GM21367 (cell line): ENCODE measurements around the gene AIMP1.
"Not testable (repeated sequence)": the region's sequence is repeated elsewhere in the genome, so short reads cannot be mapped to it uniquely, and the experiment has no call there.

Experiments
- ATAC-seq: cut with Tn5 transposase; IDR thresholded peaks from one replicate; pipeline ENCODE4 v1.9.1; 2021; ENCODE audit not compliant: unreplicated experiment

Gene AIMP1

GRCh38 chr4:106312377-106312776 is 4.0 kb upstream of the AIMP1 start:
- no peak for ATAC-seq

GRCh38 chr4:106312997-106313522 is 3.3 kb upstream of the AIMP1 start:
- ATAC-seq, result no peak

GRCh38 chr4:106314960-106315359 is 1.4 kb upstream of the AIMP1 start:
- ATAC-seq, result no peak

- peak; percentile 21 for ATAC-seq
Observed at GRCh38 chr4:106315476-106315967, 828 bp upstream of the AIMP1 start.

GRCh38 chr4:106316773-106317409 is 541 bp downstream of the AIMP1 start:
- peak; percentile 2 for ATAC-seq

GRCh38 chr4:106317815-106318214 is 1.5 kb downstream of the AIMP1 start:
- no peak for ATAC-seq

- ATAC-seq, result no peak
Observed at GRCh38 chr4:106318511-106318910, 2.2 kb downstream of the AIMP1 start.

- ATAC-seq, result no peak
Observed at GRCh38 chr4:106320235-106320634, 3.9 kb downstream of the AIMP1 start.

- not testable (repeated sequence) for ATAC-seq
Observed at GRCh38 chr4:106321168-106321567, 4.8 kb downstream of the AIMP1 start.

- not testable (repeated sequence) for ATAC-seq
Observed at GRCh38 chr4:106321814-106322213, 5.5 kb downstream of the AIMP1 start.

GRCh38 chr4:106323119-106323518 is 6.8 kb downstream of the AIMP1 start:
- no peak for ATAC-seq

- no peak for ATAC-seq
Observed at GRCh38 chr4:106325800-106326199, 9.4 kb downstream of the AIMP1 start.

GRCh38 chr4:106329041-106329618 is 12.8 kb downstream of the AIMP1 start:
- peak; percentile 87 for ATAC-seq

- no peak for ATAC-seq
Observed at GRCh38 chr4:106333186-106333585, 16.8 kb downstream of the AIMP1 start.

GRCh38 chr4:106334741-106335470 is 18.6 kb downstream of the AIMP1 start:
- no peak for ATAC-seq

GRCh38 chr4:106336618-106337017 is 20.3 kb downstream of the AIMP1 start:
- no peak for ATAC-seq

- no peak for ATAC-seq
Observed at GRCh38 chr4:106337916-106338315, 21.6 kb downstream of the AIMP1 start.

- ATAC-seq, result no peak
Observed at GRCh38 chr4:106338671-106339070, 22.3 kb downstream of the AIMP1 start.

GRCh38 chr4:106339431-106339830 is 23.1 kb downstream of the AIMP1 start:
- no peak for ATAC-seq

- ATAC-seq, result no peak
Observed at GRCh38 chr4:106340774-106341173, 24.4 kb downstream of the AIMP1 start.

GRCh38 chr4:106343865-106344646 is 27.7 kb downstream of the AIMP1 start:
- ATAC-seq, result no peak
